NCI-H748 (cell line): ENCODE measurements around the gene ATP8B3.

Source experiments
- DNase-seq: peaks from one replicate; lab custom pipeline; 2025; ENCODE audit not compliant: unreplicated experiment; lab: John Stamatoyannopoulos, UW

Gene ATP8B3

DNA sequence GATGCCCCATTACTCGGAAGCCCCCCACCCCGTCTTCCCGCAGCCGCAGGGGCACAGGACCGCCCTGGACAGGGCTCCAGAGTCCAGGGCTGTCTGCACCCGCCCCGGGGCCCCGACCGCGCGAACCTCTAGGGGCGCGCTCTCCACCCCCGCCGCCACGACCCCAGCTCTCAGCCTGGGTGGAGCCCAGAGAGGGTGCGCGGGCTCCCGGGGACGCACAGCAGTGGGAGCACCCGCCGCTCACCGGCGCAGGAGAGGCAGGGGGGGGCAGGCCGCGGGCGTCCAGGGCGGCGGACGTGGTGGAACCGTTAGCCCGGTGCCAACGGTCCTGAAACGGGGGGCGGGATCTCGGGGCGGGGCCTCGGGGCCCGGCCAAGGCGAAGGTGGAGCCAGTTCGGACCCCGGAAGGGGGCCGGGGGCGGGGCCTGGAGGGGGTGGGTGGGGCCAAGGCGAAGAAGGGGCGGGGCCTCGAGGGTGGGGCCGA lies at the start of gene ATP8B3:
Gene ATP8B3 (minus strand): TSS at position 335 of the 484 bp plus-strand sequence. CDS start 540 bp downstream, outside the sequence.
- DNase-seq, result no peak

DNA sequence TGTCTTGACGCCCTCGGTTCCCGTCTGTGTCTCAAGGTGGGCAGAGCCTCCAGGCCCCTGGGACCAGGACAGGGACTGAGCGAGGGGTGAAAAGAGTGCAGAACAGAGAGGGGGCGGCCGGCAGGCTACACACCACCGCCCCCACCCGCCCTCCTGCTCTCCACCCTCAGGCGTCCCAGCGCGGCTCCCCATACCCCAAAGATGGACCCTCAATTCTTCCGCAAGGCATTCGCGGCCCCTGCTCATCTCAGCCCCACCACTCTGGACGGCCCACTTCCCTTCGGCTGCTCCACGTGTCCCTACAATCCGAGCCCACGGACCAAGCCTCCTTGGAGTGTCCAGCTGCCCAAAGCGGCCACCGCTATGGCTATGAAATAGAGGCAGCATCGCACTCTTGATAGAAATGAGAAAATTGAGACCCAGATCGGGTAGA lies 49.5 kb upstream of the ATP8B3 start:
- peak; percentile 12 for DNase-seq

GRCh38 chr19:1860821-1861598 lies 48.9 kb upstream of the ATP8B3 start:
- DNase-seq, result no peak

DNA sequence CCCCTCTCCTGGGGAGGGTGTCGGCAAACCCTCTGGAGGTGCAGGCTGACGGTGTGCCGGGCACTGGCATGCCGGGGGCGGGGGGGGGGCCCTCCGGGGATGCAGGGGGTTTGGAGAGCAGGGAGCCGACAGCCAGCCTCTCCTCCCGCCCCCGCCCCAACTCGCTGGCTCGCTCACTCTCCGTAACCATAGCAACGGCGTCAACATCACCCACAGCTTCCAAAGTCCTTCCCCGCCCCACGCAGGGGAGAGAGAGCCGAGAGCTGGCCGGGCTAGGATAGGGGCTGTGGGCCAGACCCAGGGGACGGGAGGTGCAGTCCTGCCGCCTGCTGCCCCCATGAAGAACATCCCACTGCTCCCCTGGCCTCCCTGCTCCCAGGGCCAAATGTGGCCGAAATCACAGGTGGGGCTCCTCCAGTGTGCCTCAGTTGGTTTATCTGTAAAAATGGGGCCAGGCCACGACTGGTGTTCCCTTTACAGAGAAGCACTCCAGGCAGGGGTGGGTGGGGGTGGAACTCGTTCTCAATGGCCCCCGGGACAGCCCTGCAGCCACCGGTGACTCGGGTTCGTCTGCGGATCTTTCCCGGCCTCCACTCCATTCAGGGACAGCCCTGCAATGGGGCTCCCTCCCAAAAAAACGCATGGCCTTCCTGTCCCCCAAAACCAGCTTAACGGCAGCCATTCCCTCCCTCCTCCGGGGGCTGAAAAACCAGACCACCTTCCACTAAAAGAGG lies 48.1 kb upstream of the ATP8B3 start:
- DNase-seq, result peak; percentile 62

DNA sequence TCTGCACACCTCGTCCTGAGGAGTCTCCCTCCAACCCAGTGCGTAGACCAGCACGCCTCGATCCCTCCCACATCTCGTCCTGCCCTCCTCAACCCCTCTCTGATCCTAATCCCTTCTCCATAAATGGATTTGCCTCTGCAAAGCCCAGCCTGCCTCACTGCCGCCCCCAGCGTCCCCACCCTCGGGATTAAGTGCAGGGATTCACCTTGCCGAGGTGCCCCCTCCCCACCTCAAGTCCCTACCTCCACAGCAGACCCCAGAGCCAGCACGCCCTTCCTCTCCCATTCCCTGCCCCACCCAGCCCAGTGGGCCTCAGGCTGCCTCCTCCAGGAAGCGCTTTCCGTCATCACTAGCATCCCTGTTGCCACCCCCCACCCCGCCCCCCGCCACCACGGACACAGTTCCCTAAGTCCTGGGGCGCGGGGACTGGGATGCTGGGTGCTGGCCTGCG lies 47.3 kb upstream of the ATP8B3 start:
- DNase-seq, result no peak

DNA sequence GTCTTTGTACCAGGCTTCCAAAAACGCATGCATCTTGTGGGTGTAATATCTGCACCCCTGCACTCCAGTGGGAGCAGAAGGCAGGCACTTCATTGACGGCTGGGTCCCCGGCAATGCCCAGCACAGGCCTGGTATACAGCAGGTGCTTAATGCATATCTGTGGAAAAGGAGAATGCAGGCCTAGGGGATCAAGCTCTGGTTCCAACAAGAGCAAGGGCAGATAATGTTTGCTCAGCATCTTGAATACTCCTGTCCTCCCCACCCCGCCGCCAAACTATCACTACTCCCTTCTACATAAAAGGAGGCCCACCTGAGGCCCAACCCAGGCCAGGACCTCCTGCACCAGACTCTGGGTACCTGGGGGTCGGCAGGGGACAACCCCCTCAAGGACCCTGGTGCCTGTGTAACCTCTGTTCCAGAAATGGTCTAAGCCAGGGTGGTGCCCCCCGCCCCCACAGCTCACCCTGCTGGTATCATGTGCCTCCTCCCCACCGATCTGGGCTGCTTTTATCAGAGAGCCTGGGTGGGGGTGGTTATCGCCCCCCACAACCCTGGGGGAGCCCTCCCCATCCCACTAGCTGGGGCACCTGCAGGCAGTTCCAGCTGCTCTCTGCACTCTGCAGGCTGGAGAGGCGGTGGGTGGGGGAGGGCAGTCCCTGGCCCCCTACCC lies 46.5 kb upstream of the ATP8B3 start:
- DNase-seq, result no peak

DNA sequence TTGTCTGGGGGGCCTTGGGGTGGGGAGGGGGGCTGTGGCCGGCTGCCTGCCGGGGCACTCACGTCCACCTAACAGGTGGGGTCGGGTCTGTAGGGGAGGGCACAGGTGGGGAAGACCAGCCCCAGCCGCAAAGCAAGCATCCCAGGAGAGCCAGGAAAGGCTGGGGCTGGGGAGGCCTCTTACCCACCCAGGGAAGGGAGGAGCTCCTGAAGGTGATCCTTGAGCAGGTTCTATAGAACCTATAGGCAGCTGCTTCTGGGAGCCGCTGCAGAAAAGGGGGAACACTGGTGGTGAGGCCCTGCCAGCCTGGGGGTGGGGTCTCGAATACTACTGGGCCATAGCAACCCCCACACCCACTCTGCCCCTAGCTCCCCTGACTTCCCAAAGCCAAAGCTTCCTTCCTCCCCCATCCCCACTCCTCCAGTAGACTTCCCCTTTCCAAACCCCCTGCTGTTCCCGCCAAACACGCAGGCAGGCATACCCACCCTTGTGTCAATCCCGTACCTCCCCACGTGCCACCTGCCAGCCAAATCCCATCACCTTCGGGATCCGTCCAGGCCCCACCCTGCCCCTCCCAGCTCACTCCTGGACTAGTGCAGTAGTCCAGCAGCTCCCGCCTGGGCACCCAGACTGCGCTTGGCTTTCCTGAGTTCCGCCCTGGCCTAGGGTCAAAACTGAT lies 45.7 kb upstream of the ATP8B3 start:
- DNase-seq, result no peak

DNA sequence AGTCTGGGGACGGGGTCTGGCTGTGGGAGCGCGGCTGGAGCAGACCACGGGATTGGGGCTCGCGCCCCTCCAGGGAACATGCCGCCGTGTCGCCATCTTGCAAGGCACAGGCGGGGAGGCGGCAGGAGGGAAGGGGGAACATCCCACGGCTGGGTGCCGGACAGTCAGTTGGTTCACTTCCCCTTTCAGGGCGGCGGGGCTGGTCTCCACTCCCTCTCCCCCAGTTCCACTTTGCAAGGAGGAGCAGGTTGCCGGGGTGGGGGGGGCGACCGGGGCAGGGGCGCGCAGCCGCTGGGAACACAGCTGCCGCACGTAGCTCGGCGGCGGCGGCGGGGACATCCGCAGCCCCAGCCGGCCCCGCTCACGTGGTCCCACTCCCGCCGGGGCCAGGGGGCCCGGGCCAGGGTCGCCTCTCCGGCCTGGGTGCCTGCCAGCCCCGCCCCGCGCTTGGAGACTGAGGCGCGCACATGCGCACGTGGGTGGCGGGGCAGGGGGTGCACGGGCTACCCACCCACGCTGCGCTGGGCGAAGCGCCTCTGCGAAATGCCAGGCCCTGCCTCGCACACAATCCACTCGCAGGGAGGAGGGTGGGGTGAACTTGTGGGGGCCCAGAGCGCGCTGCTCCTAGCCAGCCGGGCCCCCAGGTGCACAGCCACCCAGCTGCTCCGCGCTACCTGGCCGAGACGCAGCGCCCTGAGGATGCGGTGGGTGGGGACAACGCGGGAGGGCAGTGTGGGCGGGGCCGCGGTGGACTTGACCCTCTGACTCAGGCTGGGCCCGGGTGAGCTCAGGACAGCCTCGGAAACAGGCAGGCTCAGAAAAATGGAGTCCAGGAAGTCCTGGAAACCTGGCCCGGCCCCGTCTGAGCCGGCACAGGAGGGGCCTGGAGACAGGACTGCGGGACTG lies 44.9 kb upstream of the ATP8B3 start:
- no peak for DNase-seq

- no peak for DNase-seq
Observed at GRCh38 chr19:1856345-1856697, 44.2 kb upstream of the ATP8B3 start.

DNA sequence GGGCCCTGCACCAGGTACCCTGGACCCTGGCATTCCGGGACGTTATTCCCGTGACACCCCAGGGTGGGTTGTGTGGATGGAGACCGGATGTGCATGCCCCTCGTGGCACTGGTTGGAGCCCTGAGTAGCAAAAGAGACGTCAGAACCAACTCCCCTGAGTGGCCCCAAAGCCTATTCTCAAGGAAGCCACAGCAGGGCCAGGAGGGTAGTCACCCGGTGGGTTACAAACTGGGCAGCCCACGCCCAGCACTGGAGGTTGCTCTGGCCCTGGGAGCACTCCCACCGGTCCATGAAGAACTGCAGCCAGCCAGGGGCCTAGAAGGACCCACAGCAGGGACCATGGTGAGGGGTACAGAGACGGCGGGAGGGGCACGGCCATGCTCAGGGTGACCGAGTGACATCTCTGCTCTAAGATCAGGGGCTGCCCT lies 43.8 kb upstream of the ATP8B3 start:
- DNase-seq, result no peak

DNA sequence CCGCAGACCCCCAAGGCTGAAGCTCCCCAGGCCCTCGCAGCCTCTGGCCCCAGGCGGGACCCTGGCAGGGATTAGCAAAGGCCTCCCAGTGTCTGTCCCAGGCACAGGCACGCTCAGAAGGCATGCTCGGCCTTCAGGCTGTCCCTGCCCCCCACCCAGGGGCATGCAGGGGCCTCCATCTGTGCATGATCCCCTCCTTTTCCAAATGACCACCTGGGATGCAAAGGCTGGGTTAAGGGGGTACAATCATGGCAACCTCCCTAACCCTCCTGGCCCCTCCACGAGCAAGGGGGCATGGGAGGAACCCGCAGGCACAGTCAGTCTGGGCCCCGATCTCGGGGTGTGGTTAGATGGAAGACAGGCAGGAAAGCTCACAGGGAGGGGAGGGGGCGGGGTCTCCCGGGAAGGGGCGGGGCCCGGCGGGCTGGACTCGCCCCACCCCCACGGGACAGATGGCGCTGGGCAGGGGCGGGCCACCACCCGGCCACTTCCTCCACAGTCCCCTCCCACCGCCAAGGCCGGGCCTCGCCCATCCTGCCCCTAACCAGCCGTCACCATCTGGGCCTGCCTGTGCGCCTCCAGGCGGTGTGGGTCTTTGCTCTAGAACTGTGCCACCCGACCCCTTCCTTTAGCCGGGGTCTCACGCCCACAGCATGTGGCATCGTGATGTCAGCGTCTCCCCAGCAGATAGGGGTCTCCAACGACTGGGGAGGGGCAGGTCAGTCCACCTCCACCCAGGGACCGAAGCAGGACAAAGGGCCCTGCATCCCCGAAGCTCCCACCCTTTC lies 43.2 kb upstream of the ATP8B3 start:
- DNase-seq, result peak; percentile 54

GRCh38 chr19:1854542-1855039 lies 42.5 kb upstream of the ATP8B3 start:
- no peak for DNase-seq

- no peak for DNase-seq
Observed at GRCh38 chr19:1854039-1854541, 42.0 kb upstream of the ATP8B3 start.

DNA sequence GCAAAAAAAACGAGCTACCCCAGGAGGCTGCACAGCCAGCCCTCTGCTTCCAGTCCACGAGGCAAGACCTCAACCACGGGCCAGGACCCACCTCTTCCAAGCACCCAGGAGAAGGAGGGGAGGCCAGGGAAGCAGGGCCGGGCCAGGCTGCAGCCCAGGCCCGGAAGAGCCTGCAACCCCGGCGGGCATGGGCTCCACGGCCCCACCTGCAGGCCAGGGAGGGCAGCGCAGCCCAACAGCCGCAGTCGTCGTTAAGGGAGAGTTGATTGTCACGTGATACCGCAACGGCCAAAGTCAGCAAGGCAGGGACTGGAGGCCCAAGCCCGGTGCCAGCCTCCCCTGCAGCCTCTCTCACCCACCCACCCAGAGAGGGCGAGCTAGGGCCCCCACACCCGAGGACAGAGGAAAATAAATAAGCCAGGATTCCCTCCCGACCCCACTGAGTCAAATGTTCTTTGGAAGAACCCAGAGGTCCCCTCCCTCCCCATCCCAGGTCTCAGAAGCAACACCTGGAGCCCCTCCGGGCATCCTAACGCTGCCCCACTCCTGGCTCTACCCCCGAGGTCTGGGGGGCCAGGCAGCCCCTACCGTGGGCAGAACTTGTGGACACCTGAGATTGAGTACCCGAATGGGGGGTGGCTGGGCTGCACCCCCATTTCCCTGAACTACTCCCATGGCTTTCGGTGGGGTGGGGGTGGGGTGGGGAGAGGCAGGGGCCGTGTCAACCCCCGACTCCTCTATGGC lies 41.4 kb upstream of the ATP8B3 start:
- peak; percentile 52 for DNase-seq

DNA sequence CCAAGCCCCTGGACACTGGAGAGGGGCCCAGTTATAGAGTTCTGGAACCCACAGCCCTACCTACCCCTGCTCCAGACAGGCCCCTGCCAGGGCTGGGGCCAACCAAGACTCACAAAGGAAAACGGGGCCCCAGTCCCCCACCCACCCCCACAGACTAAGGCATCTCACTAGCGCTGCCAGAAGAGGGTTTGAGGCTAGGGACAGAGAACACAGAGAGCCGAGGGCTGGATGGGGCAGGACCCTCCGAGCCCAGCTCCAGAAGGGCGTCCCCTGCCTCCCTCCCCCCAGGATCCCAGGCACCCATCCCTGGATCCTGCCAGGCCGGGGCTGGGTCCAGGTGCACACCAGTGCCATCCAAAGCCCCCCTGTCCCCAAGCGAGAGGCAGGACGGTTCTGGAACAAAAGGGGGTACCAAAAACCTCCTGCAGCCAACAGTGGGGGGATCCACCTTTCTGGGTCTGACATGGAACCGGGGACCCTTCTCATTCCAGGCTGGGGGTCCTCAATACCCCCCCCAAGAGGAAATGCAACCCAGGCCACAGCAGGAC lies 40.6 kb upstream of the ATP8B3 start:
- DNase-seq, result no peak

- DNase-seq, result no peak
Observed at GRCh38 chr19:1851654-1852580, 39.8 kb upstream of the ATP8B3 start.
